Common myeloid progenitor, CD34-positive (primary cell): Measurements from ENCODE around the gene PTPRM.

Source experiments
- CTCF ChIA-PET: fragments of 350-600 bp; sonication (Branson Sonifier 250); formaldehyde crosslinking; loops from one replicate; lab custom pipeline; 2021; ENCODE audit warnings: antibody characterized with exemption; lab: Charles Lee
- POLR2A ChIA-PET: fragments of 350-600 bp; sonication (Branson Sonifier 250); formaldehyde crosslinking; loops from one replicate; lab custom pipeline; 2021; ENCODE audit warnings: antibody characterized with exemption; lab: Charles Lee
- DNase-seq, 3 donors: peaks; one replicate each; pipeline versions ENCODE4 v3.0.0 to v3.0.0-alpha.2; 2013
- H3K27ac ChIP-seq, 2 experiments: 1 replicate in 1 of 2; 2 replicates in 1 of 2; pipeline ENCODE4 v1.7.0; 2013; ENCODE audit warnings: inconsistent platforms in 2 of 2, low read length in 2 of 2, mild to moderate bottlenecking in 2 of 2, low read depth in 1 of 2, moderate library complexity in 1 of 2; ENCODE audit not compliant: severe bottlenecking in 2 of 2, insufficient read depth in 1 of 2, poor library complexity in 1 of 2
- H3K27me3 ChIP-seq, 5 experiments: replicated peaks in 2 of 5; 1 replicate in 3 of 5; 2 replicates in 2 of 5; pipeline versions ENCODE4 v1.6.1 to v1.7.0; 2013; ENCODE audit warnings: low read length in 4 of 5, mild to moderate bottlenecking in 2 of 5, moderate library complexity in 2 of 5, inconsistent platforms in 1 of 5; ENCODE audit not compliant: insufficient read depth in 5 of 5, control insufficient read depth in 4 of 5
- H3K36me3 ChIP-seq, 4 experiments: 1 replicate in 2 of 4; 2 replicates in 2 of 4; pipeline versions ENCODE4 v1.6.1 to v1.7.0; 2013; ENCODE audit warnings: low read length in 3 of 4, control low read depth in 1 of 4, mild to moderate bottlenecking in 1 of 4; ENCODE audit not compliant: control insufficient read depth in 4 of 4, insufficient read depth in 4 of 4
- H3K4me1 ChIP-seq, 4 experiments: 1 replicate in 3 of 4; 2 replicates in 1 of 4; pipeline versions ENCODE4 v1.6.1 to v1.7.1; 2013; ENCODE audit warnings: low read length in 3 of 4, mild to moderate bottlenecking in 3 of 4, control low read depth in 1 of 4, inconsistent platforms in 1 of 4, moderate library complexity in 1 of 4; ENCODE audit not compliant: control insufficient read depth in 4 of 4, insufficient read depth in 4 of 4; ENCODE audit errors: control extremely low read depth in 1 of 4
- H3K4me3 ChIP-seq, 7 experiments: 1 replicate in 4 of 7; 2 replicates in 3 of 7; pipeline versions ENCODE4 v1.5.1 to v1.7.0; 2013; ENCODE audit warnings: mild to moderate bottlenecking in 7 of 7, low read length in 6 of 7, moderate library complexity in 6 of 7, inconsistent platforms in 2 of 7, low read depth in 2 of 7, control low read depth in 1 of 7; ENCODE audit not compliant: insufficient read depth in 4 of 7, control insufficient read depth in 1 of 7; ENCODE audit errors: extremely low read depth in 1 of 7
- H3K9me3 ChIP-seq, 5 experiments: 1 replicate in 4 of 5; 2 replicates in 1 of 5; pipeline versions ENCODE4 v1.6.1 to v1.7.1; 2013; ENCODE audit warnings: low read length in 4 of 5, mild to moderate bottlenecking in 2 of 5, inconsistent platforms in 1 of 5, low read depth in 1 of 5, moderate library complexity in 1 of 5; ENCODE audit not compliant: control insufficient read depth in 4 of 5, insufficient read depth in 2 of 5; ENCODE audit errors: control extremely low read depth in 1 of 5
- WGBS: methylation state at CpG from one replicate; pipeline ENCODE4 v1.1.5; 2013; ENCODE audit not compliant: insufficient coverage; 5-methylcytosine and 5-hydroxymethylcytosine counted together

The PTPRM gene

DNA sequence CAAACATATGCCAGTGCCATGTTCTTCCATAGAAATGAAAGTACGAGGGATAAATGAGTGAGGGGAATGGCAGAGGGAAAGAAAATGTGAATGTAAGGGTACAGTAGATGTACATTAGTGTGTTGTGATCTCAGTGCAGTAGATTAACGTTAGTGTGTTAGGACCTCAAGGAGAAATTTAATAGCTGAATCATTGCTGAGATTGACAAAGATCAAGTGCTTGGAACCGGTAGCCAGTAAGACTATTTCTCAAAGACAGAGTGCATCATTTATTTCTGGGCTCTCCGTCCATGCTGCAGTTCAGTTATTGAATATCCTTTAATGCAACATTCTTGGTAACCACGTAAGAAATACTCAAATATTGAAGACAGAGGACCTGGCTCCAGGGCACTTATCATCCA lies 246.0 kb downstream of the PTPRM start:
- DNase-seq, result no peak
- H3K27ac ChIP-seq, result no peak overlapping the region
- no peaks in the 10 kb centered on the region for H3K36me3 ChIP-seq
- H3K4me3 ChIP-seq, result no peak overlapping the region
- ChIA-PET CTCF (no interaction called here), POLR2A (no interaction called here)
- H3K4me1 ChIP-seq, result no peaks in the 10 kb centered on the region
- 97% methylated on average over 5 of the region's 5 CpGs for whole genome bisulfite sequencing
- peaks cover 2 to 29% (median 12%) of the 10 kb centered on the region in 5 experiments for H3K9me3 ChIP-seq
- H3K27me3 ChIP-seq, result no peaks in the 10 kb centered on the region

GRCh38 chr18:7814754-7815315 lies 247.7 kb downstream of the PTPRM start:
- DNase-seq, result no peak
- Histone ChIP-seq H3K27ac (no peak overlapping the region), H3K4me3 (no peak overlapping the region), H3K27me3 (no peaks in the 10 kb centered on the region), H3K4me1 (no peaks in the 10 kb centered on the region), H3K9me3 (peaks cover 2 to 29% (median 12%) of the 10 kb centered on the region in 5 experiments), H3K36me3 (no peaks in the 10 kb centered on the region)
- POLR2A ChIA-PET, result no interaction called here
- 100% methylated on average over 1 of the region's 5 CpGs for WGBS
- CTCF ChIA-PET, result no interaction called here

GRCh38 chr18:7815787-7816186 lies 248.7 kb downstream of the PTPRM start:
- H3K4me1 ChIP-seq, result no peaks in the 10 kb centered on the region
- H3K4me3 ChIP-seq, result no peak overlapping the region
- ChIA-PET POLR2A (no interaction called here), CTCF (no interaction called here)
- DNase-seq, result no peak
- H3K27ac ChIP-seq, result no peak overlapping the region
- no peaks in the 10 kb centered on the region for H3K36me3 ChIP-seq
- no peaks in the 10 kb centered on the region for H3K27me3 ChIP-seq
- H3K9me3 ChIP-seq, result peaks cover 2 to 29% (median 12%) of the 10 kb centered on the region in 5 experiments
- WGBS, result 100% methylated on average over 1 of the region's 2 CpGs

- H3K27ac ChIP-seq, result no peak overlapping the region
- no peaks in the 10 kb centered on the region for H3K27me3 ChIP-seq
- H3K4me1 ChIP-seq, result peaks cover 0 to 4% (median 2%) of the 10 kb centered on the region in 4 experiments
- no peaks in the 10 kb centered on the region for H3K36me3 ChIP-seq
- WGBS, result 100% methylated on average over 5 of the region's 8 CpGs
- H3K4me3 ChIP-seq, result no peak overlapping the region
- DNase-seq, result no peak
- ChIA-PET POLR2A (no interaction called here), CTCF (no interaction called here)
- peaks cover 2 to 28% (median 12%) of the 10 kb centered on the region in 5 experiments for H3K9me3 ChIP-seq
These were observed 250.6 kb downstream of the PTPRM start for GRCh38 chr18:7817575-7818230.

GRCh38 chr18:7821784-7822183 lies 254.7 kb downstream of the PTPRM start:
- ChIA-PET POLR2A (no interaction called here), CTCF (interaction anchor here (0.6 to 0.9 kb wide), 2 partner anchors 12 to 16 kb away, joined by 3 read pairs; no protein-coding TSS in a partner anchor)
- WGBS, result no CpG with 5 or more reads among the region's 1 CpG

GRCh38 chr18:7822435-7823331 lies 255.6 kb downstream of the PTPRM start:
- H3K36me3 ChIP-seq, result no peaks in the 10 kb centered on the region
- H3K4me1 ChIP-seq, result peaks cover 0 to 8% (median 2%) of the 10 kb centered on the region in 4 experiments
- CTCF ChIA-PET, result interaction anchor here (0.6 to 0.9 kb wide), 2 partner anchors 13 to 16 kb away, joined by 3 read pairs; no protein-coding TSS in a partner anchor
- H3K4me3 ChIP-seq, result peak overlapping the region in 5 of 7 experiments; percentile 33 to 74 (median 48)
- no peaks in the 10 kb centered on the region for H3K9me3 ChIP-seq
- H3K27me3 ChIP-seq, result no peaks in the 10 kb centered on the region
- peak overlapping the region in 1 of 2 experiments; percentile 57 for H3K27ac ChIP-seq
- POLR2A ChIA-PET, result no interaction called here
- DNase-seq, result peak; percentile 2 to 40 (median 34)
- 34% methylated on average over 8 of the region's 9 CpGs for WGBS

More at GRCh38 chr18:7821784-7822183, 254.7 kb downstream of the PTPRM start:
- Histone ChIP-seq H3K27me3 (no peaks in the 10 kb centered on the region), H3K27ac (no peak overlapping the region), H3K4me3 (no peak overlapping the region), H3K9me3 (no peaks in the 10 kb centered on the region), H3K4me1 (peaks cover 0 to 8% (median 2%) of the 10 kb centered on the region in 4 experiments), H3K36me3 (no peaks in the 10 kb centered on the region)
- no peak for DNase-seq
